GM21367 (cell line): ENCODE measurements around the gene GPRIN3.
"Not testable (repeated sequence)": the region's sequence is repeated elsewhere in the genome, so short reads cannot be mapped to it uniquely, and the experiment has no call there.

Source experiments
- ATAC-seq: cut with Tn5 transposase; IDR thresholded peaks from one replicate; pipeline ENCODE4 v1.9.1; 2021; ENCODE audit not compliant: unreplicated experiment

GPRIN3 gene

DNA sequence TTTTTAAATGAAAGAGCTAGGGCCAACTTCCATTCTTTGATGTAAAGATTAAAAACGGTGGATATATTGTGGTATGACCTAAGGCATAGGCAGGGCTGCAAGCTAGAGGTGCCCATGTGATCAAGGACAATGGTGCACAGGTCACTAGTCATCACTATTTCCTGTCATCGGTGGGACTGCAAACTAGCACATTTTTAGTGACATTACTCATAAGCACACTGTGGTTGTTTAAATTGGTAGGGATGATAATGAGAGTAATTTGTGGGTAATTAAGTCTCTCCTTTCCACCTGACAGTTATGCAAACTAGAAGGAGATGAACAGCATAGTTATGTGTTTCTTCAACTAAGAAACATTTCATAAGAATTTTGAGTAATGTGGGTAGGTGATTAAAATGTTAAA is 85.4 kb downstream of the GPRIN3 start:
- no peak for ATAC-seq

DNA sequence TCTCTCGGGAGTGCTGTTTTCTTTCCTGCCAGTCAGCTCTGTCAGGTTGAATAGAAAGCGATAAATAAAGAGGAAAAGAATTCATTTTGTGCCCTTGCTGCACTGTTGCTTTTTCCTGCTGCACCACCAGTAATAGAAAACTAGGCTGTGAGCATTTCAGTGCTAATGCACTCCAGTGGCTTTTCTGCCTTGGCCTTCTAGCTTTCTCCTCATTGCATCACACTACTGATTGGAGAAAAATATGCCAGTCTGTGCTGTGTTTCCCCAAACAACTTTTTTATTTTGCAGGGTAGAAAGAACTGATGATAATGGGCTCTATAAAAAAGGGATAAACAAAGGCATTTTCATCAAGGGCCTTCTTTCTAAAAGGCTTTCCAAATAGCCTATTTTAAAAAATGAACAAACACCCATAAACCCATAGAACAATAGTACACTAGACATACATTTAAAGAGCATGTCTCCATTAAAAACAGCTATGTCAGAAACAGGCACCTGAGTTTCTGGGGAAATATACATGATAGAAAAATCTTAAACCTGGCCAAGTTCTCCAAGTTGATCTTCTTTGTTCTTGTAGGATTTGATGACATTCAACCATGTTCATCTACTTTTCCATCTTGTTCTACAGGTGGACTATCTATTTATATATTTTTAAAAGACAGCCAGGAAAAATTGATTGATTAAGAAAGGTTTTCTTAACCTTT is 86.3 kb downstream of the GPRIN3 start:
- no peak for ATAC-seq

DNA sequence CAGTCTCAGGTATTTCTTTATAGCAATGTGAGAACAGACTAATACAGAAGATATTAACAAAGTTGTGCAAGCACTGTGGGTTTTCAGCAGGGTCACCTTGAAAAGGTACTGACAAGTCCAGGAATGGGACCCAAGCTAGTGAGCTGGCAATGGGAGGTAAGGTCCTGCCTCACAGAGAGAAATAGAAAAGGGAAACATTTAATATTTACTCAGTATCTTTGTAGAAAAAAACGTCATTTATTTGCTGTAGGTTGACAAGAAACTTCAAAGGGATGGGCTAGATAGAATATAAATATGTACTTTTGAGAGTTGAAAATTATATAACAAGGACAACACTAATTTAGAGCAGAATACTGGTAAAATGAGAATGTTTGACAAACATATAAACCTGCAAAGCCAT is 89.0 kb downstream of the GPRIN3 start:
- ATAC-seq, result no peak

DNA sequence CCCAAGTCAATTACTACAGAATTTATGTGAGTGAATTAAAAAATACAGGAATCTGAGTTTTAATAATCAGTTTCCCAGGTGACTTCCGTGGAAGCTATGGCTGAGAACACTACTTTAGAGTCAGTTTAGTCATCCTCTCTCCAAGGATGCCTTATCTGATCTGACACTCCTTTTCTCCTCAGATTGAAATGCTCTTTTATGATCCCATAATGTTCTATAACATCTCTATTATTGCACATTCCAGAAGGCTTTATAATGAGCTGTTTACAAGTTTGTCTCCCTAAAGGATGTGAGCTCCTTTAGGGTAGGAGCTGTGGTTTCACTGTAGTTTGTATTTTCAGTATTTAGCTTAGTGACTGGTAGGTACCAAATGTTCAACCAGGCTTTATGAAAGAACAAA is 90.0 kb downstream of the GPRIN3 start:
- no peak for ATAC-seq

DNA sequence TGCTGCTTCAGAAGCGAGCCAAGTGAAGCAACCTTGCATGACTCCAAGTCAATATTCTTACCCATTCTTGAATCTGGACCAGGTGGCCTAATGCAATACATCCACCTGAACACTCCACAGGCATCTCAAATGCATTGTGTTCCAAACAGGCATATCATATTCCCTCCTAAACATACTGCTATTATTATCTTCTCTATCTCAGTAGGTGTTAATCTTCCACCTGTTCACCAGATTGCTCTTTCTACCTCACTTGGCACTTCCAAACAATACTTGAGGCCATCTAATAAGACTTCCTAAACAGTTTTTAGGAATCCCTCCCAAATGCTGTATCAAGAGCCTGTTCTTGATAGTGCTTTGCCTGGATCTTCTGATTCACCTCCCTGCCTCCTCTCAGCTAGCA is 90.7 kb downstream of the GPRIN3 start:
- no peak for ATAC-seq

DNA sequence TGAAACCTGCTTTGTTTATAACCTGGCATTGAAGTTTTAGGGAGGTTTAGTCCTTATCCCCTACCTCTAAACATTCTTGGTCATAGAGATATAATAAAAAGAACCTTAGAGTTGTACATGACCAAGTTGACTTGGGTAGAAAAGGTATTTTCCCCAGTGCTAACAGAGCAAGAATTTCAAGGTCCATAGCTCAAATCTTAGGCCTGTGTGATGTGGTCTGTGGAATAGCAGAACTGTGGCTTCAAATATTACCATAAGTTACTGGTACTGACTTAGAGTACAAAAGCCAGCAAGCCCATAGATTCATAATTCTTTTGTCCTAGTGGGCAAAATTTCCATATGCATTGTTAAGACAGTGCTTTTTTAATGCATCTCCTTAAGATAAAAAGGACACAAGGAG is 91.2 kb downstream of the GPRIN3 start:
- ATAC-seq, result no peak

DNA sequence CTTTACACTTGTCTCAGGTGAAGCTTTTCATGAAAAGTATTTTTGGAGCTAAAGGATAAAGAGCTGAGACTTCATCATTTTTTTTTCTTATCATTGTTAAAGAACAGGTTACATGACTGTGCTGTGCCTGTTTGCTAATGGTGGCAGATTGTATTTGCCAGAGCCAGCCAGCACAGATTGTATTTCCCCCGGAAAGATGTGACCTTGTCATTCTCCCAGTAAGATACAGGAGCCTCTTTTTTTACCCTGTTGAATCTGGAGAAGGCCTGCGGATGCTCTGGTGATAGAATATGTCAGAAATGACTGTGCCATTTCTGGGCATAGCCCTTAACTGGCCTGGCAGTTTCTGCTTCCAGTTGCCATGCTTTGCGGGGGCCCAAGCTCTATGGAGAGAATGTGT is 91.9 kb downstream of the GPRIN3 start:
- ATAC-seq, result no peak

DNA sequence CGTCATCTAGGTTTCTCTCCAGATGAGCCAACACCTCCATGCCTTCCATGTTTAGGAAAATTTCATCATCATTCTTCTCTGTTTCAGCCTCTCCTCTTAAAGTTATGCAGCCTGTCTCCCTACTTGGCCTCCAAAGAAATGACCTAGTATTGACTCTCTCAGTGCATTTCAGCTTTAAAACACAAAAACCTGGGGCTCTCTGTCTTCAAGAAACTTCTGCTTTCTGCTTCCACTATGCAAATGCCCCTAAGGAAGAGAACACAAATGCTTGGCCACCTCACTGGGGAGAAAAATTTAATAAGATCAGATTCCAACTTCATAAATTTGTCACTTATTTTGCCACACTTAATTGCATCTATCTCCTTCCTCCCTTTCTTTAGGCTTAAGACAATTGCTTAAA is 93.3 kb downstream of the GPRIN3 start:
- ATAC-seq, result no peak

DNA sequence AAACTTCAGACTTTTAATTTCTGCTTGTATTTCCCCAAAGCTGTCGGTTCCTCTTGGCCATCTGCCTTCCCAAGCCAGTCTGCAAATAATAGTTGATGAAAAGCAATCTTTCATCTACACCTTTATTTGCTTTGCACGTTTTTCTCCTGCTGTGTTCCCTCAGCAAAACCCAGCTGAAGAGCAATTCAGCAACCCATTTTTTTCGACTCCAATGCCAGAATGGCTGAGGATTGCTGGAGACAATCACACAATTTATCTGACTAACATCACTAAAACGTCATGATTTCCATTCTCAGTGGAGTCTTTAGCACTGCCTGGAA is 94.3 kb downstream of the GPRIN3 start:
- ATAC-seq, result no peak

DNA sequence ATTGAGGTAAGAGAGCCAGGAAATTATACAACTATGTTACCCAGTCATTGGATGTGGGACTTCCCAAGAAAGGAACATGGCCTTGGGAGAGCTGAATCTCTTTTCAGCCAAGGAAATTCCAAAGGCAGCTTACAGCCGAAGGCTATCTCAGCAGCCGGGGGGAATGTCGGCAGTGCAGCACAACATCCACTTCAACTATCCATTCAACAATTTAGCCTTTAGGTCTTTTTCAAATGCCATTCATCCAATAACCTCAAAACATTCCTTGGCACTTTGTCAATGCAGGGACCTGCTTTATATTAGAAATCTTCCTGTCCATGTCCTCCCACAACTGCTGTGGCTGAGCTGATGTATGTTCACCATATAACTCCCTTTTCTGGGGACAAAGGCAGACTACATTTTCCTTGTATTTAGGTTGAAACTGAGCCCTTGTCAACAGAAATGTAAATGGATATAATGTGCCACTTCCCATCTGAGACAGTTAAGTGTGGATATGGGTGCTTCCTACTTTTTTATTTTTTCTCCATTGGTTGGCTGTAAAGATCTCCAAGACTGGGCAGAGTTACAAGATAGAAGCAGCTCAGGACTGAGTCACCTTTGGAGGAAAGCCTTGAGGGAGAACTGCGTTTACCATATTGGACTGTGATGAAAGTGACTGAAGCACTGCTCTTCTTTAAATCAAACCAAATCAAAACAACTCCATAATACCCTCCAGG is 94.8 kb downstream of the GPRIN3 start:
- ATAC-seq, result no peak

DNA sequence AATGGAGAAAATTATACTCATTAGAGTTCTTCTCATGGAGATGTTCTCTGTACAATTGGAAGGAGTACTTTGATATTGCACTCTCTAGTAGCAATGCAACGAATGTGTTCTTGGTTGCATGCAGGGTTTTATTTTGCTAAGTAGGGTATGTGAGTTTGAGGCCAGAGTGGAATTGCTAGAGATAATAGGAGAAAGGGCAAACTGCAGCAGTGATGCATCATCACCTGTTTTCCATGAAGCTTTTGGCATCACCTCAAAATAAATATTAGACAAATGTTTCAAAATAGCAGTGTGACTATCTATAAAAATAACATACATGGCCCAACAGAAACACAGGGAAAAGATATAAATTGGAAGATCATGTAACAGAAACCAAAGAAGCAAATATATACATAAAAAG is 103.0 kb downstream of the GPRIN3 start:
- no peak for ATAC-seq

DNA sequence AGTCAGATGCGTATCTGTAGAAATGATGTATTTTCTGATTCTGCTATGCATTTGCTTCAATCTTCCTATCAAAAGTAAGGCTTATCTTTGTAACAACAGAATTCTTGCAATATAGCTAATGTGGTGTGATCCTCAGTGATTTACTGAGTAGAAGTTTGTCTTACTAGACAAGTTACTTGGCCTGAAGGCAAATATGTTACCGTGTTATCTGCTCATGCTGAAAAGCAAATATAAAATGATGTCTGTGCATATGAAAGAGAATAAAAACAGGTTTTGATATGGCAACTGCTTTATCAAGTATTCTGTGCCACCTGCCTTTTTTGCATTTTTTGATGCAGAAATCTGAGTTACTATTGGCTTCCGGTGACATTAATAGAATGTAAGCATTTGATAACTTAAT is 103.7 kb downstream of the GPRIN3 start:
- ATAC-seq, result no peak

DNA sequence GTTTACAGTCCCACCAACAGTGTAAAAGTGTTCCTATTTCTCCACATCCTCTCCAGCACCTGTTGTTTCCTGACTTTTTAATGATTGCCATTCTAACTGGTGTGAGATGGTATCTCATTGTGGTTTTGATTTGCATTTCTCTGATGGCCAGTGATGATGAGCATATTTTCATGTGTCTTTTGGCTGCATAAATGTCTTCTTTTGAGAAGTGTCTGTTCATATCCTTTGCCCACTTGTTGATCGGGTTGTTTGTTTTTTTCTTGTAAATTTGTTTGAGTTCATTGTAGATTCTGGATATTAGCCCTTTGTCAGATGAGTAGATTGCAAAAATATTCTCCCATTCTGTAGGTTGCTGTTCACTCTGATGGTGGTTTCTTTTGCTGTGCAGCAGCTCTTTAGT is 108.2 kb downstream of the GPRIN3 start:
- ATAC-seq, result not testable (repeated sequence)

DNA sequence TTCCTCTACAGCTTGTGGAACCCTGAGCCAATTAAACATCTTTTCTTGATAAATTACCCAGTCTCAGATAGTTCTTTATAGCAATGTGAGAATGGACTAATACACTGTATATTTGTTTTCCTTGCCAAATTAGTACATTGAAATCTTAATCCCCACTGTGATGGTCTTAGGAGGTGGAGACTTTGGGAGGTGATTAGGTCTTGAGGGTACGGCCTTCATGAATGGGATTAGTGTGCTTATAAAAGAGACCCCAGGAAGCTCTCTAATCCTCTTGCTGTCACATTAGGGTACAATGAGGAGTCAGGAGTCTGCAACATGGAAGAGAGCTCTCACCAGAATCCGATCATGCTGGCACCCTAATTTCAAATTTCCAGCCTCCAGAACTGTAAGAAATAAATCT is 109.7 kb downstream of the GPRIN3 start:
- no peak for ATAC-seq

DNA sequence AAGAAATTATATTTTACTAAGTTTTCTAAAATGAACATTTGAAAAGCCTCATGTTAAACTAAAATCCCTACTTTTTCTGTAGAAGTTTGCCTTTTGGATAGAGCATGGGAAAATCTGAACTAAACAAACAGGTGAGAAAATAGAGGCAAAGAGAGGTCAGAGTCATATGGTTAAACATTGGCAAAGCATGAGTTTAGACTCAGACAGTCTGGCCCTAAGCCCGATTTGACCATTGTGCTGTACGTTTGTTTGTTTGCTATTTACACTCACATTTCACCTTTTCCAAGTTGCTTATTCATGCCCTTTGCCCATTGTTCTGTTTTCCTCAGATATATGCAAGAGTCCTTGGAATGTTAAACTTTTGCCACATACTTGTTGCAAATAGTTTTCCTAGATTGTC is 110.9 kb downstream of the GPRIN3 start:
- no peak for ATAC-seq

DNA sequence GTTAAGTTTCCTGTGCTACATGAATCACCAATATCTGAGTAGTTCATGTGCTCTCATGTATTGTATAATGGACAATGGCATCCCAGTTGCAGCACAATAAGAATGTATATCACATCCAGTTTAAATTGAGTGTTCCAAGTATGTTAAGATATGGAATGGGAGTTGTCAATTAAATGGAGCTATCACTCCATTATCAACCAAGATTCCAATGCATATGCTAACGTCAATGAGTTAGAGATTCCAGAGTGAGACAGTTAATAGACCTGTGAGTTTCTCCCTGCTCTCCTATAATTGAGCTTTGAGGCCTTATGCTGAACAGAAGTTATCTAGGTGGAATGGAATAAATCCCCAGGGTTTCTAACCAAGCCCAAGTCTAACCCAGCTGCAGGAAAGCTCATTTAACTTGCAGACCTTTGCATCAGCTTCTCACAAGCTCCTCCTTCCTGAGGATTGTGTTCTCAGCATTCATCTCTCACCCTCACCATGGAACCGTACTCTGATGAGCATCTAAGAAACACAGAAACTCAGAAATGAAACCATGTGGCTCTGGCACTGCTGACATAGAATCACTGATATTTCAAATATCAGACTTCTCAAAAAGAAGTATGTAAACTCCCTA is 111.4 kb downstream of the GPRIN3 start:
- ATAC-seq, result no peak

DNA sequence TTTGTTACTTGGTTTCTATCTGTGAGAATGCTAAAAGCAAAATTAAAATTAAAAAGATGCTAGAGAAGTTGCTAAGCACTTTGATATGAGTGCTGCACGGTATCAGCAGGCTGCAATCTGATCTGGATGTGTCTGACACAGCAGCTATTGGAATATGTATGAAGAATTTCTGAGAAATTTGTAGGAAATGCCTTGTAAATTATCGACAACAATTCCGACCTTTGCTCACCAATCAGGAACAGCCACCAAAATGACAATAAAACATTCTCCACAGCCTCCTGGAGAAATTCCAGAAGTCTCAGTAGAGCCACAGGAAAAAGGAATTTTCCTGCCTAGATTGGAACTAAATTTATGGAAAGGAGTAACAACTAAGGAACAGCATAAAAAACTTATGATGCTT is 113.8 kb downstream of the GPRIN3 start:
- ATAC-seq, result no peak
